SK-N-MC (cell line): ENCODE measurements around the gene SERINC3.

Source experiments
- EZH2 ChIP-seq: fragments of 200-600 bp; sonication (generic); IDR thresholded peaks from one replicate; pipeline ENCODE4 v1.6.1; 2017; ENCODE audit warnings: antibody characterized with exemption
- FOXP2 ChIP-seq: optimal IDR thresholded peaks from 2 replicates; pipeline ENCODE3; 2011; ENCODE audit warnings: mild to moderate bottlenecking, moderate library complexity; ENCODE audit not compliant: insufficient read depth; ENCODE audit errors: extremely low read length, control extremely low read depth
- POLR2AphosphoS5 ChIP-seq: IDR thresholded peaks from 2 replicates; pipeline ENCODE4 v1.6.1; 2012; ENCODE audit warnings: mild to moderate bottlenecking, low read depth, low read length, borderline replicate concordance

DNA sequence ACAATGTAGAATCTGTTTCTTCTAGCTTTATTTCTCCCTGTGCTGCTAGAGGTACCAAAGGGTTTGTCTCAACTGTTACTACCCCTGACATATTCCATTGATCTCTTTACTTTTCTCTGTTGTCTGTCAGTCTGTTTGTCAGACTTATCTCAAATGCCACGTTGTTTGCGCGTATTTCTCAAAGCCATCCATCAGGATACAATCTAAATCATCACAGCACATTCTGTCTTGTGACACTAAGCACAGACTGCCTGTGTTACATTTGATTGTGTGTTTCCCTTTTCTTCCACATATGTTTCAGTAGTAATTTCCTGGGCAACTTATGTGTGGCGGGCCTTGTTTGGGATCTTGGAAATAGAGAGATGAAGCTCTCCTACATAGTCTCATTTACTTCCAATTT, 30.2 kb upstream of the SERINC3 start:
- TF ChIP-seq POLR2AphosphoS5 = no peak
- TF ChIP-seq EZH2 = no peak
- TF ChIP-seq FOXP2 = no peak
